Measurements from ENCODE around the gene MDGA2. TPM values are rescaled to one million over a fixed set of nuclear protein-coding genes. Genes with fewer than 3 reads are reported as not detected.
"Not testable (repeated sequence)": the region's sequence is repeated elsewhere in the genome, so short reads cannot be mapped to it uniquely, and the experiment has no call there.

Gene MDGA2
- total and polyA plus RNA-seq, 4 donors: 16.5 to 99.0 (median 34.1) TPM

DNA sequence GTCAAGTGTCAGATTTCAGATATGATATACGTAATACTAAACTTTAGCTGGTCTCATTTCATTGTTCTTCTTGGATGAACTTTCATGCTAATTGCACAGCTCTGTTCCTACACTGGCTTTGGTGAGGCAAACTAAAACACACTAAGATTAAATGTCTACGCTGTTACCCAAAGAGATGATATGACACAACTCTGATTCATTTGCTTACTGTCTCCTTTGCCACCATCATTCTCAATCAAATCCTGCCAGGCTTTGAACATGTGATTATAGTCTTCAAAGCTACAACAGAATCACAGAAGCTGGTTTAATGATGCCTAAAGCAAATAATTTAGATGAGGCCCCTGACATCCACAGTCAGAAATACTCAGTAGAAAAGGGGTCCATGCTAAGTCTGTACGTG lies 37.7 kb downstream of the MDGA2 start:
- Histone ChIP-seq H3K27ac (ENCODE audit: low read depth, low read length) (no peak overlapping the region), H3K4me1 (ENCODE audit: control insufficient read depth, insufficient read depth, low read length) (no peaks in the 10 kb centered on the region), H3K36me3 (ENCODE audit: control insufficient read depth, insufficient read depth, low read length) (no peaks in the 10 kb centered on the region), H3K27me3 (ENCODE audit: control insufficient read depth, insufficient read depth, low read length) (no peaks in the 10 kb centered on the region), H3K9me3 (ENCODE audit: control insufficient read depth, insufficient read depth, low read length) (no peaks in the 10 kb centered on the region), H3K4me3 (ENCODE audit: low read depth, low read length) (no peak overlapping the region)
- no peak for DNase-seq (ENCODE audit: low read depth in 4 of 6, low spot score in 6 of 6)
- no CpG with 5 or more reads among the region's 3 CpGs for WGBS (ENCODE audit: insufficient coverage)

DNA sequence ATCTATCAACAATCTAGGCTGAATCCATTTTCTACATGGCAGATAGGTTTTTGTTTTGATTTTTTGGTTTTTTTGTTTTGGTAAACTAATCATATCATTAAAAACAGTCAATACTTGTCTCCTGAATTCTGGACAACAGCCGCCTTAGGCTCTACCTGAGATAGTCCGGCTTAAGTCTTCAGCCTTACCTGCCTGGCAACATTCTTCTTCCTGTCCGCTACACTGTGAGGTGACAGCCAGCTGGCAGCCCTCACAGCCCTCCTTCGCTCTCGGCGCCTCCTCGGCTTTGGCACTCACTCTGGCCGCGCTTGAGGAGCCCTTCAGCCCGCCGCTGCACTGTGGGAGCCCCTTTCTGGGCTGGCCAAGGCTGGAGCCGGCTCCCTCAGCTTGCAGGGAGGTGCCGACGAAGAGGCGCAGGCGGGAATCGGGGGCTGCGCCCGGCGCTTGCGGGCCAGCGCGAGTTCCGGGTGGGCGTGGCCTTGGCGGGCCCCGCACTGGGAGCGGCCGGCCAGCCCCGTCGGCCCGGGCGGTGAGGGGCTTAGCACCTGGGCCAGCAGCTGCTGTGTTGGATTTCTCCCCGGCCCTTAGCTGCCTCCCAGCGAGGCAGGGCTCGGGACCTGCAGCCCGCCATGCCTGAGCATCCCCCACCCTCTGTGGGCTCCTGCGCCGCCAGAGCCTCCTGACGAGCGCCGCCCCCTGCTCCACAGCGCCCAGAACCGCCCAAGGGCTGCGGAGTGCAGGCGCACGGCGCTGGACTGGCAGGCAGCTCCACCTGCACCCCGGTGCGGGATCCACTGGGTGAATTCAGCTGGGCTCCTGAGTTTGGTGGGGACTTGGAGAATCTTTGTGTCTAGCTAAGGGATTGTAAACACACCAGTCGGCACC lies 49.0 kb downstream of the MDGA2 start:
- 98% methylated on average over 50 of the region's 51 CpGs for WGBS (ENCODE audit: insufficient coverage)
- Histone ChIP-seq H3K27ac (ENCODE audit: low read depth, low read length) (no peak overlapping the region), H3K4me1 (ENCODE audit: control insufficient read depth, insufficient read depth, low read length) (no peaks in the 10 kb centered on the region), H3K4me3 (ENCODE audit: low read depth, low read length) (no peak overlapping the region), H3K36me3 (ENCODE audit: control insufficient read depth, insufficient read depth, low read length) (peaks cover 3% of the 10 kb centered on the region), H3K27me3 (ENCODE audit: control insufficient read depth, insufficient read depth, low read length) (no peaks in the 10 kb centered on the region), H3K9me3 (ENCODE audit: control insufficient read depth, insufficient read depth, low read length) (peaks cover 2% of the 10 kb centered on the region)
- no peak for DNase-seq (ENCODE audit: low read depth in 4 of 6, low spot score in 6 of 6)

DNA sequence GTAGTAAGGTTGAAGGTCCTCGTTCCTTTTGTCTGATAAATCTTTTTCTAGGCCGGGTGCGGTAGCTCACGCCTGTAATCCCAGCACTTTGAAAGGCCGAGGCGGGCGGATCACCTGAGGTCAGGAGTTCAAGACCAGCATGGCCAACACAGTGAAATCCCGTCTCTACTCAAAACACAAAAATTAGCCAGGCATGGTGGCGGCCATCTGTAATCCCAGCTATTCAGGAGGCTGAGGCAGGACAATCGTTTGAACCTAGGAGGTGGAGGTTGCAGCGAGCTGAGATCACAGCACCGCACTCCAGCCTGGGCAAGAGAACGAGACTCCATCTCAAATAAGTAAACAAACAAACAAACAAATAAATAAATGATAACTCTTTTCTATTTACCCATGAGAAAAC lies 51.3 kb downstream of the MDGA2 start:
- not testable (repeated sequence) for H3K9me3 ChIP-seq (ENCODE audit: control insufficient read depth, insufficient read depth, low read length); H3K27ac ChIP-seq (ENCODE audit: low read depth, low read length); H3K4me1 ChIP-seq (ENCODE audit: control insufficient read depth, insufficient read depth, low read length); H3K36me3 ChIP-seq (ENCODE audit: control insufficient read depth, insufficient read depth, low read length); DNase-seq (ENCODE audit: low read depth in 4 of 6, low spot score in 6 of 6); H3K27me3 ChIP-seq (ENCODE audit: control insufficient read depth, insufficient read depth, low read length); H3K4me3 ChIP-seq (ENCODE audit: low read depth, low read length)
- WGBS (ENCODE audit: insufficient coverage): 100% methylated on average over 6 of the region's 13 CpGs

DNA sequence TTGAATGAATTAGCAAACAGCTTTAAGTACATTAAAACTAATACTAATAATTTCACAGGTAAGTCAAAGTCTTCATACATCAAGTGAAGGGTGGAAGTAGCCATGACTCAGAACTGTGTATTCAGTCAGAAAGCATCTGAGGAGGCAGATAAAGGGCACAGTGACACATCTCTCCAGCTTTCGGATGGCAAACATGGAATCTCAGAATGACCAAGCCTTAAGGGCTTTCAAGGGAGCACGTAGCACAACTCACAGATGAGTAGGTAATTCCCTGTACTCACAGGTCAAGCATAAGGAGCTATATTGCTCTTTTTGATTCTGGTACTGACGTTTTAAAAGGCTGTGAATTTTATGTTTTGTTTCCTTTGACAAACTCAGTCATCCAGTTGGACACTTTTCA lies 56.0 kb downstream of the MDGA2 start:
- H3K27me3 ChIP-seq (ENCODE audit: control insufficient read depth, insufficient read depth, low read length): no peaks in the 10 kb centered on the region
- no peak overlapping the region for H3K27ac ChIP-seq (ENCODE audit: low read depth, low read length)
- WGBS (ENCODE audit: insufficient coverage): no CpG with 5 or more reads among the region's 3 CpGs
- H3K4me1 ChIP-seq (ENCODE audit: control insufficient read depth, insufficient read depth, low read length): no peaks in the 10 kb centered on the region
- H3K9me3 ChIP-seq (ENCODE audit: control insufficient read depth, insufficient read depth, low read length): no peaks in the 10 kb centered on the region
- DNase-seq (ENCODE audit: low read depth in 4 of 6, low spot score in 6 of 6): no peak
- H3K4me3 ChIP-seq (ENCODE audit: low read depth, low read length): no peak overlapping the region
- H3K36me3 ChIP-seq (ENCODE audit: control insufficient read depth, insufficient read depth, low read length): no peaks in the 10 kb centered on the region

DNA sequence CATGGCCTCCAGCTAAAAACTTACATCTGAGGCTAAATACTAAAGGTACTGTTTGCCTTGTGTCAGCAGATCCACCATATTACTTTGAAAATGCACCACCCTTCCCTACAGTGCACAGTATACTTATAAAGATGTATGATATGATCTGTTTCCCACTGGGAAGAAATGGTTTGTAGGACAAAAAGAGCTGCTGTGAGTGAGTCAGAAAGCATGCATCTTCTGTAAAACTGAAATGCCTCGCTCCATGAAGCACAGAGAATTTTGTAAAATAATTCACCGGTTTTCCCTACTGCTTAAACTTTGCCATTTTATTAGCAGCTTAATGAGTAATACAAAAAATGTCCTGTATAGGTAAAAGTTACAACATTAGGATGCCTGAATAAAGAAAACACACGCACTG lies 68.8 kb downstream of the MDGA2 start:
- Histone ChIP-seq H3K36me3 (ENCODE audit: control insufficient read depth, insufficient read depth, low read length) (no peaks in the 10 kb centered on the region), H3K27me3 (ENCODE audit: control insufficient read depth, insufficient read depth, low read length) (no peaks in the 10 kb centered on the region), H3K4me3 (ENCODE audit: low read depth, low read length) (no peak overlapping the region), H3K27ac (ENCODE audit: low read depth, low read length) (no peak overlapping the region), H3K4me1 (ENCODE audit: control insufficient read depth, insufficient read depth, low read length) (no peaks in the 10 kb centered on the region), H3K9me3 (ENCODE audit: control insufficient read depth, insufficient read depth, low read length) (peaks cover 5% of the 10 kb centered on the region)
- WGBS (ENCODE audit: insufficient coverage): no CpG with 5 or more reads among the region's 3 CpGs
- peak in 1 of 6 donors; percentile 50 for DNase-seq (ENCODE audit: low read depth in 4 of 6, low spot score in 6 of 6)

DNA sequence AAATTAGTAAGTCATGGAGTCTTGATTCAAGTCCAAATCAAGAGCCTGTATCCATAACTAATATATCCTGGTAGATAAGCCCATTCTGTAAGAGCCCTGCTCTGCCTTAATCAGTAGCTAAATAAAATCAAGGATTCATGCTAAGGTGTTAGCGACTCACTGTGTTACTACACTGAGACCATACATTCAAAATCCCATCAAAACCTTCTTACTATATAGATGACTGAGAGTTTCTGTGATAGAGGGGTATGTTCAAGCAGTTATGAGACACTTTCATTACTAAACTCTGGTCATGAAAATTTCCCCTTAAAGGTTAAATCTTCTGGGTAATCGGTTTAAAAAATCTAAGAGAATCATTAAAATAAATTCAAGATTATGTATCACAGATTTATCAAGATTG lies 78.5 kb downstream of the MDGA2 start:
- H3K4me3 ChIP-seq (ENCODE audit: low read depth, low read length): no peak overlapping the region
- no peaks in the 10 kb centered on the region for H3K9me3 ChIP-seq (ENCODE audit: control insufficient read depth, insufficient read depth, low read length)
- no peaks in the 10 kb centered on the region for H3K36me3 ChIP-seq (ENCODE audit: control insufficient read depth, insufficient read depth, low read length)
- H3K27ac ChIP-seq (ENCODE audit: low read depth, low read length): no peak overlapping the region
- no peak for DNase-seq (ENCODE audit: low read depth in 4 of 6, low spot score in 6 of 6)
- no CpG with 5 or more reads among the region's 2 CpGs for WGBS (ENCODE audit: insufficient coverage)
- no peaks in the 10 kb centered on the region for H3K4me1 ChIP-seq (ENCODE audit: control insufficient read depth, insufficient read depth, low read length)
- H3K27me3 ChIP-seq (ENCODE audit: control insufficient read depth, insufficient read depth, low read length): no peaks in the 10 kb centered on the region

DNA sequence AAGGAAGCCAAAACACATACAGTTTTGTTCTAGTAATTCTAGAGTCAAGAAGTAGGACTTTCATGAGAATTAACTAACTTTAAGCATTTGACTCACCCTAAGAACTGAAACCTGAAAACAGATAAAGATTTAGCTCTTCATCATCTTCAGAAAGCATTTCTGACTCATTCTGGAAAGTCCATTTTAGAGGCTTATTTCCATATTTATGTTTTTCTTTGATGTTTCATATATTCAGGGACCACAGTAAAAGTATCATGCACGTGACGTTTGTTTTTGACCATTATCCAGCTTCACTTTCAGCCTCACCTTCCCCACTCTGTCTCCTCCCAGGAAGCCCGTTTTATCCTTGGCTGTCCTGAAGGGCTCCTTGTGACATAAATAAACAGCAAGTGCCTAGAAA lies 79.2 kb downstream of the MDGA2 start:
- H3K27ac ChIP-seq (ENCODE audit: low read depth, low read length): no peak overlapping the region
- H3K9me3 ChIP-seq (ENCODE audit: control insufficient read depth, insufficient read depth, low read length): no peaks in the 10 kb centered on the region
- DNase-seq (ENCODE audit: low read depth in 4 of 6, low spot score in 6 of 6): no peak
- WGBS (ENCODE audit: insufficient coverage): 60% methylated on average over 1 of the region's 3 CpGs
- H3K4me1 ChIP-seq (ENCODE audit: control insufficient read depth, insufficient read depth, low read length): no peaks in the 10 kb centered on the region
- no peaks in the 10 kb centered on the region for H3K27me3 ChIP-seq (ENCODE audit: control insufficient read depth, insufficient read depth, low read length)
- H3K4me3 ChIP-seq (ENCODE audit: low read depth, low read length): no peak overlapping the region
- H3K36me3 ChIP-seq (ENCODE audit: control insufficient read depth, insufficient read depth, low read length): no peaks in the 10 kb centered on the region

DNA sequence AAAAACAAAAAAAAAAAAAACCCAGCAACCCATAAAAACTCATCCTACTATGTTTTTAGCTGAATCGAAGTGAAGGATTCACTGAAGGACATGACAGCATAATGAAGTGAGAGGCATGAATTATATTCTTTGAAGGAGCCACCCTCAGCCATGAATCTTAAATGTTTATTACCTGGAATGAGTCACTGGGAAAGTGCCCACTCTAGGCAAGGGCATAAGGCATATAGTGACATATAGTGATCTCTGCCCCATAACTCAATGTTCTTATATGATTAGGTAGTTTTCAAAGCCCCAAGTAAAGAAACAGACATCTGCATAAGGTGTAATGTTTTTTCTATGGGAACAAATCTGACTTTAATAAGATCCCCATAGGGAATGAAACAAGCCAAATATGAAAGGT lies 79.9 kb downstream of the MDGA2 start:
- no CpG with 5 or more reads among the region's 1 CpG for WGBS (ENCODE audit: insufficient coverage)
- DNase-seq (ENCODE audit: low read depth in 4 of 6, low spot score in 6 of 6): no peak
- H3K27ac ChIP-seq (ENCODE audit: low read depth, low read length): no peak overlapping the region
- H3K4me3 ChIP-seq (ENCODE audit: low read depth, low read length): no peak overlapping the region
- H3K27me3 ChIP-seq (ENCODE audit: control insufficient read depth, insufficient read depth, low read length): no peaks in the 10 kb centered on the region
- H3K4me1 ChIP-seq (ENCODE audit: control insufficient read depth, insufficient read depth, low read length): no peaks in the 10 kb centered on the region
- H3K9me3 ChIP-seq (ENCODE audit: control insufficient read depth, insufficient read depth, low read length): no peaks in the 10 kb centered on the region
- no peaks in the 10 kb centered on the region for H3K36me3 ChIP-seq (ENCODE audit: control insufficient read depth, insufficient read depth, low read length)

DNA sequence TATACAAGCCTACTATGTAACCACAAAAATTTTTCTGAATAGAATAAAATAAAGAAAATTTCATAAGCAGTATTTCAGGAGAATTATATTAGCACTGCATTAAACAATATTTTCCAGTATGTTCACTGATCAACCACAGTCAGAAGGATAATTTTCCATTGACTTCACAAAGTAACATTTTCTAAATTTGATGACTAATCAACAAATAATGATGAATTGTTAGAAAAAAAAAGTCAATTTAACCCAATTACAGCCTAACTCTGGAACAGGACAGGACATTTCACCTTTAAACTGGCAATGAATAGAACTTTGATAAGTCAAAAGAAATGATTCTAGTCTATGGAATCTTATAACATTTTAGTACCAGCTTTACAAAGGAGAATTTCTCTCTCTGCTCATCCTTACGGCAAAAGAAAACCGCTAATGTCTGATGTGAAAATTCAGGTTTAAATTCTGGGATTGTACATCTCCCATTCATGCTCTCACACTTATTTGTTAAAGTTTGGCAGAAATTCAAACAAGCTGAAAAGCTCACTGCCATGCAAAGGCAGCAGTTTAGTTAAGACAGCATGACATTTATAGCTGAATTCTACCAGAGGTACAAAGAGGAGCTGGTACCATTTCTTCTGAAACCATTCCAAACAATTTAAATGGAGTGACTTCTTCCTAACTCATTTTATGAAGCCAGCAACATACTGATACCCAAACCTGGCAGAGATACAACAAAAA lies 84.5 kb downstream of the MDGA2 start:
- H3K9me3 ChIP-seq (ENCODE audit: control insufficient read depth, insufficient read depth, low read length): no peaks in the 10 kb centered on the region
- no peak overlapping the region for H3K4me3 ChIP-seq (ENCODE audit: low read depth, low read length)
- H3K27ac ChIP-seq (ENCODE audit: low read depth, low read length): no peak overlapping the region
- H3K27me3 ChIP-seq (ENCODE audit: control insufficient read depth, insufficient read depth, low read length): no peaks in the 10 kb centered on the region
- no peaks in the 10 kb centered on the region for H3K4me1 ChIP-seq (ENCODE audit: control insufficient read depth, insufficient read depth, low read length)
- no peaks in the 10 kb centered on the region for H3K36me3 ChIP-seq (ENCODE audit: control insufficient read depth, insufficient read depth, low read length)
- WGBS (ENCODE audit: insufficient coverage): no CpG with 5 or more reads among the region's 2 CpGs
- peak in 5 of 6 donors; percentile 21 to 74 (median 38) for DNase-seq (ENCODE audit: low read depth in 4 of 6, low spot score in 6 of 6)

DNA sequence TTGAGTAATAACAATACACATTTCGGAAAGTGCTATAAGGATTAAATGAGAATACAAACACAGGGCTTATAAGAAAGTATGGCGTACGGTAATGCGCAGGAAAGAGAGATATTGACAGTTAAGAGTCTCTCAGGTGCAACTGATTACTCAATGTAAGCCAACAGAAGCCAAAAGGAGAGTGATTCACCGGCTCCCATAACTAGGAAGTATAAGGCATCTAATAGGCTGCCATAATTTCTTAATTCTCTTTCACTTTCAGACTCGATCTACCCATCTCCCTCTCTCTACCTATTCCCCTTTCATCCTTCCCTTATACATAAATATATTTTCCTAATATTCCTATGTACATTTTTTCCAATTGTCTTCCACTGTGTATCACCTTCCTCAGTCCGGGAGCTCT lies 90.0 kb downstream of the MDGA2 start:
- H3K27me3 ChIP-seq (ENCODE audit: control insufficient read depth, insufficient read depth, low read length): no peaks in the 10 kb centered on the region
- H3K4me3 ChIP-seq (ENCODE audit: low read depth, low read length): no peak overlapping the region
- H3K27ac ChIP-seq (ENCODE audit: low read depth, low read length): no peak overlapping the region
- no peaks in the 10 kb centered on the region for H3K9me3 ChIP-seq (ENCODE audit: control insufficient read depth, insufficient read depth, low read length)
- no peaks in the 10 kb centered on the region for H3K36me3 ChIP-seq (ENCODE audit: control insufficient read depth, insufficient read depth, low read length)
- DNase-seq (ENCODE audit: low read depth in 4 of 6, low spot score in 6 of 6): no peak
- WGBS (ENCODE audit: insufficient coverage): 97% methylated on average over 5 of the region's 7 CpGs
- H3K4me1 ChIP-seq (ENCODE audit: control insufficient read depth, insufficient read depth, low read length): no peaks in the 10 kb centered on the region

All from spinal cord (tissue), 10 donors.